Prostate gland (tissue), 2 donors: ENCODE data around the gene SFT2D1.
"Not testable (repeated sequence)": the region's sequence is repeated elsewhere in the genome, so short reads cannot be mapped to it uniquely, and the experiment has no call there.

Experiments used
- CTCF ChIP-seq, 4 experiments: fragments of 200-600 bp in 2 of 4; fragments of 450-650 bp in 2 of 4; sonication (generic) in 2 of 4; IDR thresholded peaks; 1 replicate in 3 of 4; 2 replicates in 1 of 4; pipeline ENCODE4 v1.5.1; 2016 to 2019; ENCODE audit warnings: antibody characterized with exemption in 4 of 4, mild to moderate bottlenecking in 2 of 4, moderate library complexity in 2 of 4
- POLR2A ChIP-seq: fragments of 450-650 bp; IDR thresholded peaks from one replicate; pipeline ENCODE4 v1.6.1; 2016; ENCODE audit warnings: antibody characterized with exemption, mild to moderate bottlenecking

GRCh38 chr6:166383802-166384363 is 41.5 kb upstream of the SFT2D1 start:
- TF ChIP-seq CTCF (IDR thresholded peaks at IDR 0.05), result peak in 2 of 4 experiments; percentile 5 to 35
- not testable (repeated sequence) for TF ChIP-seq POLR2A
